Measurements from ENCODE around the gene ZNF506.

DNA sequence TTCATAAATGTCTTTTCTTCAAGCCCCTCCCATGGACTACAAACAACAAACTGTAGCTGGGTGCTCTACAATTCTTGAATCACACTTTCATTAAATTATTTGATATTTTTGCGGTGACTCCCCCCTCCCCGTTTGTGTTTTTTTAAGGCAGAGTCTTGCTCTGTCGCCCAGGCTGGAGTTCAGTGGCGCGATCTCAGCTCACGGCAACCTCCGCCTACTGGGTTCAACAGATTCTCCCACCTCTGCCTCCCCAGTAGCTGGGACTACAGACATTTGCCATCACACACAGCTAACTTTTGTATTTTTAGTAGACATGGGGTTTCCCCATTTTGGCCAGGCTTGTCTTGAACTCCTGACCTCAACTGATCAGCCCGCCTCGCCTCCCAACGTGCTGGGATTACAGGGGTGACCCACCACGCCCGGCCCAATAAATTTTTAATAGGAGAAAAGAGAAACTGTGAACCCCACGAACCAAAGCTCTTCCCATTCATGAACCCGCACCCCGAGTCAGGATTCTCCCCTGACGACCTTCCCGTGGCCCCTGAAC, 703 bp downstream of the ZNF506 start:
- TF ChIP-seq, protein P1, sequence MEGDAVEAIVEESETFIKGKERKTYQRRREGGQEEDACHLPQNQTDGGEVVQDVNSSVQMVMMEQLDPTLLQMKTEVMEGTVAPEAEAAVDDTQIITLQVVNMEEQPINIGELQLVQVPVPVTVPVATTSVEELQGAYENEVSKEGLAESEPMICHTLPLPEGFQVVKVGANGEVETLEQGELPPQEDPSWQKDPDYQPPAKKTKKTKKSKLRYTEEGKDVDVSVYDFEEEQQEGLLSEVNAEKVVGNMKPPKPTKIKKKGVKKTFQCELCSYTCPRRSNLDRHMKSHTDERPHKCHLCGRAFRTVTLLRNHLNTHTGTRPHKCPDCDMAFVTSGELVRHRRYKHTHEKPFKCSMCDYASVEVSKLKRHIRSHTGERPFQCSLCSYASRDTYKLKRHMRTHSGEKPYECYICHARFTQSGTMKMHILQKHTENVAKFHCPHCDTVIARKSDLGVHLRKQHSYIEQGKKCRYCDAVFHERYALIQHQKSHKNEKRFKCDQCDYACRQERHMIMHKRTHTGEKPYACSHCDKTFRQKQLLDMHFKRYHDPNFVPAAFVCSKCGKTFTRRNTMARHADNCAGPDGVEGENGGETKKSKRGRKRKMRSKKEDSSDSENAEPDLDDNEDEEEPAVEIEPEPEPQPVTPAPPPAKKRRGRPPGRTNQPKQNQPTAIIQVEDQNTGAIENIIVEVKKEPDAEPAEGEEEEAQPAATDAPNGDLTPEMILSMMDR (IDR thresholded peaks at IDR 0.05) = no peak
- no peak for TF ChIP-seq POLR2A (IDR thresholded peaks at IDR 0.05)
